Epithelial cell of esophagus (primary cell): ENCODE measurements around the gene LCE1A.

Experiments used
- DNase-seq: peaks from one replicate; pipeline ENCODE4 v3.0.0; 2010; ENCODE audit warnings: low read depth
- H3K4me3 ChIP-seq: 2 replicates; pipeline ENCODE4 v1.5.1; 2011; ENCODE audit warnings: mild to moderate bottlenecking, low read length, control low read depth
- CTCF ChIP-seq: IDR thresholded peaks from 2 replicates; pipeline ENCODE4 v1.5.1; 2011; ENCODE audit warnings: low read depth, mild to moderate bottlenecking, low read length, control low read depth, inconsistent platforms; ENCODE audit not compliant: insufficient read depth; ENCODE audit errors: missing control alignments

LCE1A gene

DNA sequence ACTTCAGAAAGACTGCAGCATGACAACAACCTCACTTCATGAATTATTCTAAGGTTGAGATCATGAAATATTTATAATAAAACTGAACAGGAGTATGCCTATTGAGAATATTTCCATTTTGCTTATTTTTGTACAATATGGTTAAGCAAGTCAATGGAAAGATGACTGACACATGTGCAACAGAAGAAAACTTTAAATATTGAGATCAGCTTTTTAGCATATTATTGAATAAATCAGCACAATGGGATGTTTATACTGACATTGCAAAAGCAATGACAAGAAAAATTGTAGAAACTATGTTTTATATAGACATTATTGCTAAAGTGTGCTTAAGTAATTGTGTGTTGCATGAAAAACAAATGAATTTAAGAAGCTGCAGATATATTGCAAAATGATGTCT, 37.2 kb downstream of the LCE1A start:
- TF ChIP-seq CTCF = no peak
- H3K4me3 ChIP-seq = no peak overlapping the region
- no peak for DNase-seq

DNA sequence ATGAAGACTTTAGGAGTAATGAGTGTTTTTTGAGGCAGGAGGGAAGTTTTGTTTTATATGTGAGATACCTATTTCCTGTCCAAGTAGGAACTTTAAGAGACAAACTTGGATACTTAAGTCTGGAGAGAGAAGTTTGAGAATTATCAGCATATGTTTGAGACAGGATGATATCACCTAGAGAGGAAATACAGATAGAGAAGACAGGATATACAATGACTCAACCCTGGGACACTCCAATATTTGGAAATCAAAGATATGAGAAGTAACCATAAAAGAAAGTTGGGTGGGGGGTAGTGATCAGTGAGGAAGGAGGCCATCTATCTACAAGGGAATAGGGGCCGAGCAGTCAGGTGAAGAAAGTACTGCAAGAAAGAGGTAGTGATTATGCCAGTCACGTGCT, 39.0 kb downstream of the LCE1A start:
- no peak overlapping the region for H3K4me3 ChIP-seq
- peak; percentile 52 for DNase-seq
- TF ChIP-seq CTCF = no peak

- H3K4me3 ChIP-seq = no peak overlapping the region
- peak; percentile 93 for TF ChIP-seq CTCF
- DNase-seq = peak; percentile 77
Observed at GRCh38 chr1:152869808-152870419, 42.6 kb downstream of the LCE1A start.

DNA sequence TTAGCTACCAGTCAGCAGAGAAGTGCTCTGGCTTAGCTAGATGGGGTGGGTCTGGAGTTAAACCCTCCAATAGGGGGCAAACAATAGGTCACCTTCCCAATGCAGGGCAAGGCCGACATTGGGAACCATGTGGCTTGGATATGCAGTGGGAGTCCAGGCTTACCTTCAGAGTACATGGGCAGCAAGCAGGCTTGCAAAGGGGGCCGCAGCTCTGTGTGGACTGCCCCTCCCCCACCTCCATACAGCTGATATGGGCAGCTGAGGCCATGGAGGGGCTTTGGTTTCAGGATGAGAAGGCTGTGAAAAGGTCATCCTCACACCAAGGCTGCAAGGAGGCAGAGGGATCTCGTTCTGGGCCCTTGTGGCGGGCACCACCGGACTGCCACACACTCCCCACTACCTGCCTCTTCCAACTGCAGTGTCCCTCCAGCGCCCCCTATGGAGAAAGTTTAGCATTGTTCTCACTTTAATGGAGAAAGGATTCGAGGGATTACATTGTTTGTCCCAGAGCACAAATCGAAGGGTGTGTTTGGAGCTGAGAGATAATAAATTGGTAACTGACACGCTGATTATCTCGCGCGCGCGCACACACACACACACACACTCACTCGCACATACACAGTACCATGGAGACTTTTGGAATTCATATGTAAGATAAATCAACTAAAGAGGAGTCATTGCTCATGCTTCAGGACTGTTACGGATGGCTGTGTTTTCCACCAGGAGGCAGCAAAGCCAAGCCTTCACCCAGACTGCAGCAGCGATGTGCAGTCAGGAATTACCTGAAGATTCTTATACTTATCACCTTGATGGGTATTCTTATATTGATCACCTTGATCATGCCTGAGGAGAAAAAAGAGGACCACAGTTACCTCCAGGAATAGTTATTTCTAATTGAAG, 43.8 kb downstream of the LCE1A start:
- DNase-seq = peak; percentile 84
- TF ChIP-seq CTCF = peak; percentile 83
- H3K4me3 ChIP-seq = no peak overlapping the region

DNA sequence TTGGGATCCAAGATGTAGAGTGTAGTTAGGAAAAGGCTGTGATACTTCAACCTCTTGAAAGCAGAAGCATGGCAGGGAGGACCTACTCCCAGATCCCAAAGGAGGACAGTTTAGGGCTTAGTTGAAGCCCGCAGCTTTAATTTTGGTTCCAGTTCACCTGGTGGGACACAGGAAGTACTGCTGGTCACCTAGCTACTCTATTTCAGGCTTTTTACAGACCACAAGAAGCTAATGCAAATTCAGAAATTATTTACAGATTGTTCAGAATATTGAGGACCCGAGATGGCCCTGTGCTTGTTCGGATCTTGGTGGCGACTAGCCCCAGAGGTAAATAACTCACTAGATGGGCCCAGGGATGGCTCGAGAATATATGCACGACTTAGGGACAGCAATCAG, 44.5 kb downstream of the LCE1A start:
- DNase-seq = no peak
- H3K4me3 ChIP-seq = no peak overlapping the region
- TF ChIP-seq CTCF = no peak

DNA sequence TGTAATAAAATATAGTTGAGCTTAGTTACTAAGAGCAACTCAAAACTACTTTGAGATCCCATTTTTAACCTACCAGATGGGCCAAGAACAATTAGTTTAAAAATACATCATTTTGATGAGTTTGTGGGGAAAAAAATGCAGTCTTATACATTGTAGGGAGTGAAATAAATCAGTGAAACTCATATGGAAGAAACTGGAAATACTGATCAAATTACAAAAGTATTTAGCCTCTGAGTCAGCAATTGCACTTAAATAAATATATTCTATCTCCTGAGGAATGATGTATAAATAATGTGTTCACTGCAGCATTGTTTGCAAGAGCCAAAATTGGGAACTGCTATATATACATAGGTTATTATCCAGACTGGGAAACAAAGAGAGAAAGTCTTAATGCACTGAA, 46.2 kb downstream of the LCE1A start:
- TF ChIP-seq CTCF = no peak
- H3K4me3 ChIP-seq = no peak overlapping the region
- DNase-seq = peak; percentile 49
